HG03565 (cell line): Measurements from ENCODE around the gene PRRC1.
"Not testable (repeated sequence)": the region's sequence is repeated elsewhere in the genome, so short reads cannot be mapped to it uniquely, and the experiment has no call there.

Experiments used
- ATAC-seq: cut with Tn5 transposase; IDR thresholded peaks from one replicate; pipeline ENCODE4 v1.9.1; 2021; ENCODE audit warnings: mild to moderate bottlenecking, moderate library complexity; ENCODE audit not compliant: unreplicated experiment

The PRRC1 gene

DNA sequence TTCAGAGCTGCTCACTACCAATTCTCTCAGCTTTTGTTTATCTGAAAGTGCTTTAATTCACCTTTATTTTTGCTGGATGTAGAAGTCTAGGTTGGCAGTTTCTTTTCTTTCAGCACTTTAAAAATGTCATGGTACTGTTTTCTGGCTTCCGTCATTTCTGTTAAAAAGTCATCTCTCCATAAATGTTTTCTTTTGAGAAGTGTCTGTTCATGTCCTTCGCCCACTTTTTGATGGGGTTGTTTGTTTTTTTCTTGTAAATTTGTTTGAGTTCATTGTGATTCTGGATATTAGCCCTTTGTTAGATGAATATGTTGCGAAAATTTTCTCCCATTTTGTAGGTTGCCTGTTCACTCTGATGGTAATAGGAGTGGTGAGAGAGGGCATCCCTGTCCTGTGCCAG, 23.1 kb downstream of the PRRC1 start:
- ATAC-seq, result not testable (repeated sequence)

DNA sequence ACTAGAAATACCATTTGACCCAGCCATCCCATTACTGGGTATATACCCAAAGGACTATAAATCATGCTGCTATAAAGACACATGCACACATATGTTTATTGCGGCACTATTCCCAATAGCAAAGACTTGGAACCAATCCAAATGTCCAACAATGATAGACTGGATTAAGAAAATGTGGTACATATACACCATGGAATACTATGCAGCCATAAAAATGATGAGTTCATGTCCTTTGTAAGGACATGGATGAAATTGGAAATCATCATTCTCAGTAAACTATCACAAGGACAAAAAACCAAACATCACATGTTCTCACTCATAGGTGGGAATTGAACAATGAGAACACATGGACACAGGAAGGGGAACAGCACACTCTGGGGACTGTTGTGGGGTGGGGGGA, 27.8 kb downstream of the PRRC1 start:
- not testable (repeated sequence) for ATAC-seq

DNA sequence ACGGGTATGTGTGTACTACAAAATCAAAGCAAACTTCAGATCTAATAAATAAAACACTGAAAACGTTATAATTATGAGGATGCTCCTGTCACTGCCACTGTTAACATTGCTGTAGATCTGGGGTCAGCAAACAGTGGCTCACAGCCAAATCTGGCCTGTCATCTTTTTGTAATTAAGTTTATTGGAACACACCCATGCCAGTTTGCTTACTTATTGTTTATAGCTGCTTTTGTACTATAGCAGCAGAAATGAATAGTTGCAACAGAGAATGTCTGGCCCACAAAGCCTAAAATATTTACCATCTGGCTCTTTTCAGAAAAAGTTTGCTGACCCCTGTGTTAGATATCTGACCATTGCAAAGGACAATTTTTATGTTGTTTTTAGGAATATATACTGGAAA, 32.1 kb downstream of the PRRC1 start:
- ATAC-seq, result no peak

DNA sequence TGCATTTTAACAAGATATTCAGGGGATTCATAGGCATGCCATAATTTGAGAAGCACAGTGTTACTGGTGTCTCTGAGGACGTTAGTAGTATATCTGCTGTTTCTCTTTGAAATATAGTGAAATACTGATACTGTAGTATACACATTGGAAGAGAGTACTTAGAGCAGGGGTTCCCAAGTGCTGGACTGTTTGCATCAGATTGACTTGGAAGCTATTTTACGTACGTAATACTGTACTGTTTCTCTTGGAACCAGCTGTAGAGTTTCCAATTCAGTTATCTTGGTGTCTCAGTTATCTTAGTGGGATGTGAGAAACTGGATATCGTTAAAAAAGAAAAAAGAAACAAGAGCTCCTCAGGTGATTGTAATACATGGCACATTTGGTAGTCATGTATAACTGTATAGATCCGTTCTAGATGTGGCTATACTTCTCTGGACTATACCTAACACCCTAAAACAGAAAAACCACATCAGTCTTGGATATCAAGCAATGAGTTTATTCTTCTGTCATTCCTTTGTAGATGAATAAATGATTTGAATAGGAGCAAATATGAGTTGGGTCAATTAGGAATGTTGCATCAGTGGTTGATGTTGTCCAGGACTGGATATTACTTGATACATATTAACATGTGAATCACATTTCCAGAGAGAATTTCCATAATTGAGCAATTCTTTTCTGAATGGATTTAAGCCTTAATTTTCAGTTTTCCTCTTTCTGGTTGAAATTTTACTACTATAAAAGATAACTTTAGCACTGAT, 33.4 kb downstream of the PRRC1 start:
- ATAC-seq, result no peak

DNA sequence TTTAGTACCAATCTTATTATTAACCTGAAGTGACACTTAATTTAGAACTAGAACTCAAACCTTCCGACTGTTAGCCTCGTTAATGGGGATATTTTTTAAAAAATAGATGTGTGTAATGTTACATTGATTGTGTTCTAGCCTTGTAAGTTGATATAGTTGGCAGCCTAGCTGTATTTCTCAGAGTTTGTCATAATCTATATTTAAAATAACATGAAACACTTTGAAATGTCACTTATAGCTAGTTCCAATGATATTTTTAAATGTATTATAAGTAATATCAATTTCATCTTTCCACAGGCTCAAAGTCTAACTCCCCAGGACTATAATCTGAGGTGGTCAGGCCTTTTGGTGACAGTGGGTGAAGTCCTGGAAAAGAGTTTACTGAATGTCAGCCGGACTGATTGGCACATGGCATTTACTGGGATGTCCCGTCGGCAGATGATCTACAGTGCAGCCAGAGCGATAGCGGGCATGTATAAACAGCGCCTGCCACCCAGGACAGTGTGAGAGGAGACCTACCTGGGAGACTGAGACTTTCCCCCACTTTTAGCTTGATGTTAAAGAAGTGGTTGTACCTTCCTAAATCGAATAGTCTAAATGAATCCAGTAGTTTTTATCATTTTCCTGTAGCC, 34.1 kb downstream of the PRRC1 start:
- no peak for ATAC-seq

DNA sequence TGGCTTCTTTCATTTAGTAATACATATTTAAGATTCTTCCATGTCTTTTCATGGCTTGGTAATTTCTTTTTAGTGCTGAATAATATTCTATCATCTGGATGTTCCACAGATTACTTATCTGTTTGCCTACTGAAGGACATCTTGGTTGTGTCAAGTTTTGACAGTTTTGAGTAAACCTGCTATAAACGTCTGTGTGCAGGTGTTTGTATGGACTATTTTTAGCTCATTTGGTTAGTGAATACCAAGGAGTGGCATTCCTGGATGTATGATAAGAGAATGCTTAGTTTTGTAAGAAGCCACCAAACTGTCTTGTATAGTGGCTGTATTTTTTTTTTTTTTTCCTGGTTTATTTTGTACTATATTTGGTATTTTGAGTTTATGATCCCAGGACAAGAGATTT, 38.4 kb downstream of the PRRC1 start:
- ATAC-seq, result no peak

DNA sequence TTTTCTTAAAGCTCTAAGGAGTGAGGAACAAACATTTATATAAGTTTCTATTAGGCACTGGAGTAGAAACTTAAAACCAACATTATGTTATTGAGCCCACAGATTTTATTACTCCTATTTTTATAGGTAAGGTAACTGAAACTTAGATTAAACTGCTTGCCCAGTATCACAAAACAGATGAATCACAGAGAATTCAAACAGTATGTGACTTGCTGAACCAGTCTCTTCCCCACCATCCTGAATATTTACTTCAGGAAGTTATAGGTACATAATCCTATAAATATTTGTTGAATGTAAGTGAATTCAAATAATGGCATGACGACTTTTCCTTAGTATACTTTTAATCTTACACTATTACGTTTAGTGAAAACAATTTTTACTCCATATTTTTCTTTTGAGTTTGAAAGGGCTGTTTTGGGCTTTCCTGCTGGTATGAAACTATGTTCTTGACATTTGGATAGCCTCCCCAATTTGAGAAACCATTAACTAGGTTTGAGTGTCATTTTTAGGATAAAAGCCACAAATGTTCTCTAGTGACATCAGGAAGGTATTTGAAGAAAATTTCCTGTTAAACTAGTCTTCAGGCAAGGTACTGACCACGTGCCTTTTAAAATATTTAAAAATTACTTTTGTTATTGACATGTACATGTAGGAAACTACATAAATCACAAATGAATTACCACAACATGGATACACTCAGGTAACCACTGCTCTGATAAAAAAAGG, 39.3 kb downstream of the PRRC1 start:
- no peak for ATAC-seq

DNA sequence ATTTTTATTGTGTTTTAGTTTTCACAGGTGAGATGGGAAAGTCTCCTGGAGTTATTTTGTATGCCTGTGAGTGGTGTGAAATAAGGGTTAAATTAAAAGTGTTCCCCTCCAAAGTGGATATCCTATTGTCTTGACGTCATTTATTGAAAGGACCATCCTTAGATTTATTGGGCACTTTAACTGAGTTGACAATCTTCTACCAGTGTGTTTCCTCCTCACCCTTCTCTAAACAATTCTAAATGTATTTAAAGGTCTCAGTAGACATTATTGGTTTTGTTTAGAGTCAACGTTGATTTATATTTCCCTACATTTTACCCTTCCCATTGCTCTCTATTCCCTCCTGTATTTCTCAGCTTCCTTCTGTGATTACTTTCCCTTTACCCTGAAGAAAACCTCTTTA, 40.8 kb downstream of the PRRC1 start:
- ATAC-seq, result no peak

DNA sequence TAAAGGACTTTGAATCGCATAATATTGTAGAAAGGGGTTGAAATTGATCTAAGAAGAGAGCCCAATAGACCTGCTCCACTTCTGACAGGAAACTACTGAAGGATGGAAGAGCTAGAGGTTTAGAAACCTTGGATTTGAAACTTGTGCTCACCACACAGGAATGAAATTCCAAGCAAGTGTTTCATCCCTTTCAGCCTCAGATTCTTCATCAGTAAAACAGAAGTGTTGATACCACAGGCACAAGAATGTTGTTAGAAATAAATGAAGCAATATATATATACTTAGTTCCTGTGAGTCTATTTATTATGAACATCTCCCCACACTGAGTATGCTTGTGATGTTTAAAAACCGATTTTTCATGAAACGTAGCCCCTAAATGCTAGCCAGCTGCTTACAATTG, 43.8 kb downstream of the PRRC1 start:
- no peak for ATAC-seq

DNA sequence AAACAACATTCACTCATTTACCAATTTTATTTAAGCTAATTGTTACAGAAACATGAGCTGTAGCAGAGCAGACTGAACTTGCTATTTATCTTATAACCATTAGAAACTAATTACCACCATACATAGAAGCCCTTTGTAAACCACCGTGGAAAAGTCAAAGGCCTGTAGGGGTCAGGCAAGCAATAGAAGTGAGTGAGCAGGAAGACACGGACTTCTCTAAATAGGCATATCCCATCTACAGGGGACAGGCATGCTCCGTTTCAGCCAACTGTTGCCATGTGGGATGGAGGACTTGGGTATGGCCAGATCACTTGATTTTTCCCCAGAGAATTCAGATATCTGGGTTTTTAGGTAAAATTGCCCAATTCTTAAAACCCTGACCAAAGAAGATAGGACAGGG, 44.8 kb downstream of the PRRC1 start:
- no peak for ATAC-seq

DNA sequence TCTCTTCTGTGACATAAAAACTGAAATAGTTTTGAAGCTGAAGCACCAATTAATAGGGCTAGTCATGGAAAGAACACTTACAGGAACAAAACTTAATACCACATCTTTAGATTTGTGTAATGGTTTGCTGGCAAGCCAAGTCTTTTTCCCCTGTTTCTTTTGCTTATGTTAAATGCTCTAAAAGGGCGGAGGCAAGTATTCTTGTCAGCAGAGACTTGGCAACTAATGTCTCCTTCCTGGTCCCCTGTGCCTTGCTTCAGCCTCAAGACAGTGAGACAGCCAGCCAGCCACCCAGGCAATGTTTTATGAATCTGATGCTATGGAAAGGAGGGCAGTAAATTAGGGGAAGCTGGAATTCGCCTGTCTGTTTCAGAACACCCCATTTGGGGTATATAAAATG, 45.7 kb downstream of the PRRC1 start:
- no peak for ATAC-seq

DNA sequence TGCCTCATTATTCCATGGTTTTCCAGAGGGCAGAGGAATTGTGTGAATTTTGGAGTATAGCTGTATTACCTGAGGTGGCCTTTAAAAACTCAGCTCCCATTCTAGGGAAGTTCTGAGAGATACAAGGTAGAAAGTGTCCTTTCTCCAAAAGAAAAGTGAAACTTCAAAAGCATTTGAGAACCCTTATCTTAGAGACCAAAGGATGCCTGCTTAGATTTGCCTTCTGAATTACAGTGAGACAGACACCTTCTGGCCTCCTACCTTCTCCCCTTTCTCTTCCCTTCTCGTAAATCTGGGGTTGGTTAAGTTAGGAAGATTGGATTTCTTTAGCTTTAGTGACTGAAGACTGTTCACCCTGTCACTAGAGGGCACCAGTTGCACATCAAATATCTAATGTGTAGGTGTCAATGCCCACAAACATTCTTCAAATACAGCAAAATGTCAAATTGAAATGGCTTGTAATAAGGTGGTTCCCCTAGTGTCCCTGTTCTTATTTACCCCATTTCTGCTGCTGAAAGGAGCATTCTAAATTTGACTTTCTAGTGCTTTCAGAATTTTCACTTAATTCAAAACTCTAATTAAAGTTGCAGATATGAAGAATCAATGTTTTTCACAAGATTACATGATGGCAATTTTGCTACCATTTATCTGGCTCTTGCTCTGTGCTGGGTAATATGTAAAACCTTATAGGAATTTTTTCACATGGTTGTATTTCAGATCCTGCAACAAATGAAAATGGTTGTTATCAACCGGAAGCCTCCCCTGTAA, 46.7 kb downstream of the PRRC1 start:
- ATAC-seq, result peak; percentile 51

DNA sequence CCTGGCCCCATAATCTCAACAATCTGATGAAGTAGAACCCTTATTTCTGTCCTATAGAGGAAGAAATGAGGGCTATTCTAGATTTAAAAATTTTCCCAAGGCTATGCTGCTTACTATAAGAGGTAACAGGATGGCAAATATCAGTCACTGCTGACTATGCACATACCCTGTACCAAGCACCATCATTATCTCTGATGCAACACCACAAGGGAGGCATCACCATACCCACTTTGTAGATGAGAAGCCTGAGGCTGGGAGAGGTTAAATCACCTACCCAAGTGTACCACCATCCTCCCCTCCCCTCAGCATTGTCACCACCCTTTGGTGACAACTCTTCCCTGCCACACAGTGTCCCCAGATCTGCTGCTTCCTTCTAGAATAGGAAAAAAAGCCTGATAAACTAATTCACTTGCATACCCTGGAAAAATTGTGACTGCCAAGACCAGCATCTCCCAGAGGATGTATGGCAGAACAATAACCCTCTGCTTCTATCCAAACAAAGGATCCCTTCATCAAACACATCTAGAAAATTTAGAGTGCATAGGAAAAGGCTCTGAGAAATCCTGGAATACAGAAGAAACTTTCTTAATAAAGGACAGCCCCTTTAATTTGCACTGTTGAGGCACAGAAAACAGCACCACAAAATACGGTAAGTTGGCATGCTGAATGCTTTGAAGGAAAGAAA, 48.3 kb downstream of the PRRC1 start:
- ATAC-seq, result no peak

DNA sequence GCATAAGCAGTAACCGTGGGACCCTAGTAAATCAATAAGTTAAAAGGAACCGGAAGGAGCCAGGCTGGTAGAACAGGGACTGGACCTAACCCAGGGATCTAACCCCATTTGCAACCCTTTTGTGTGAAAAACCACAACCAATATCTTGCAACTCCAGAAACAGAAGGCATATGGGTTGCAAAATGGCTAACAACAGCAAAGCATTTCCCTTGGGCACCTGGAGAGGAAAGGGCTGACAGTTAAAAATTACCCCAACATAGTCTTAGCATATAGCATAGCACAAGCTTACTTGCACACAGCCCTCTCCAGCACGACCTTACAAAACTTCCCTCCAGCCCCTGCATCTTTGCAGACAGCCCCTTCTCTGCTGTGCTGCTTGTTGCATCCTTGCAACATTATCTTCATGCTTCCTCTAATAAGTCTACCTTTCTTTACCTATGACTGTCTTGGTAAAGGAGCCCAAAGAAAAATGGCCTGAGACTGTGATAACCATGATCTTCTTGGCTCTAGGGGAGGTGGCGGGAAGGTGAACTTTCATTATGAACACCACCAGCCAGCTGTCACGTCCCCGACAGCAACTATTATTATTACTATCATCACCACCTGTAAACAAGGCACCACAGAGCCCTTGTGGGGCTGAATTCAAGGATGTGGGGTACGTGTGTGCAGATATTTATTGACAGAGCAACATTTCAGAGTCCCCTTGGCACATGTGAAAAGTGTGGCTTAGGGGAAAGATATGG, 49.8 kb downstream of the PRRC1 start:
- ATAC-seq, result peak; percentile 70

DNA sequence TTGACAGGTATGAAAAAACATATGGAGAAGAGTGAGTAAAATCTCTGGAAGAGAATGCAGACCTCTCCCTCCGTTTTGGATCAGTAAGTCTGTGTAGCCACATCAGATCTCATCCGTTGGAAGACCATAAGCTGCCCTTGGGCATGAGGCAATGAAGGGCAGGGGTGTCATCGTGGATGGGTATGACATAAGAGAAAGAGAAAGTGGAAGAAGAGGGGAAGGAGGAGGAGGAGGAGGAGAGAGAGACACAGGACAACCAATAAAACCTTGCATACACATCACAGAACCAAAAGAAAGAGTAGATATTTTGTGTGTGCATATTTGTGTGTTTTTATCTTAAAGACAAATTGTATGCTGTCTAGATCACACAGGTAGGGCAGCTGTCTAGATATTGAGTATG, 50.7 kb downstream of the PRRC1 start:
- ATAC-seq, result no peak

DNA sequence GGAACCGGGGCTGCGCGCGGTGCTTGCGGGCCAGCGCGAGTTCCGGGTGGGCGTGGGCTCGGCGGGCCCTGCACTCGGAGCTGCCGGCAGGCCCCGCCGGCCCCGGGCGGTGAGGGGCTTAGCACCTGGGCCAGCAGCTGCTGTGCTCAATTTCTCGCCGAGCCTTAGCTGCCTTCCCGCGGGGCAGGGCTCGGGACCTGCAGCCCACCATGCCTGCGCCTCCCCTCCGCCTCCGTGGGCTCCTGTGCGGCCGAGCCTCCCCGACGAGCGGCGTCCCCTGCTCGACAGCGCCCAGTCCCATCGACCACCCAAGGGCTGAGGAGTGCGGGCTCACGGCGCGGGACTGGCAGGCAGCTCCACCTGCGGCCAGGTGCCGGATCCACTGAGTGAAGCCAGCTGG, 52.0 kb downstream of the PRRC1 start:
- not testable (repeated sequence) for ATAC-seq

DNA sequence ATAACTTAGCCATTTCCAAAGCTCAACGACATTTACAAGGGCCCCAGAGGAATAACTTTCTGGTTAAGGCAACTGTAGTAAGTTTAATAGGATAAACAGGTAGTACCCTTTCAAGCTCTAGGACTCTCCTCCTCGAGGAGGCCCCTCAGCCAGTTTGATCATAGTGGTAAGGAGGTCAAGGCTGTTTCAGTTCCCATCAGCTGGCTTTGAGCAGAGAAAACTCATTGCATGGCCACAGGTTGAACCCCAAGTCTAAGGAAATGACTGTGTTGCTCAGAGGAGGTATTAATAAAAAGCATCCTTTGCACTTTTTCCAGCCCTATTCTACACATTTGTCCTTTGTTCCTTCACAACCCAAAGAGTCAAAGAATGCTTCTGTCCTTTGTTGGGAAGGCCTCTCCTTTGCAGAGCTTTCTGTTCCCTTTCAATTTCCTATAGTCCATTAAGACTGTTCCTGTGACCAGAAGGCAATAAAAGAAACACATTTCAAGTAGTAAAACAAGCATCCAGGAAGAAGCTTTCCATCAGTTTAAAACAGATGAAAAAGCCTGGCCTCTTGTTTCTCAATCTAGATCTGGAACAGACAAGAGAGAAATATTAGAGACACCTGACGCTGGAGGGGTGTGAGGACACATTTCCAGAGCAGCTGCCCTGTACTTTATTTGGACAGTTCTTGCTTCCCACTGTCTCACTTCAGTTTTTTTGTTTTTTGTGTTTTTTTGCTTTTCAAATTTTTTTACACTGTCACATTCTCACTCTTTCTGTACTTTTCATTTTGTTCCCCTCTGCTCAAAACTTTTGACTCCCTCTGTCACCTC, 54.1 kb downstream of the PRRC1 start:
- peak; percentile 67 for ATAC-seq

DNA sequence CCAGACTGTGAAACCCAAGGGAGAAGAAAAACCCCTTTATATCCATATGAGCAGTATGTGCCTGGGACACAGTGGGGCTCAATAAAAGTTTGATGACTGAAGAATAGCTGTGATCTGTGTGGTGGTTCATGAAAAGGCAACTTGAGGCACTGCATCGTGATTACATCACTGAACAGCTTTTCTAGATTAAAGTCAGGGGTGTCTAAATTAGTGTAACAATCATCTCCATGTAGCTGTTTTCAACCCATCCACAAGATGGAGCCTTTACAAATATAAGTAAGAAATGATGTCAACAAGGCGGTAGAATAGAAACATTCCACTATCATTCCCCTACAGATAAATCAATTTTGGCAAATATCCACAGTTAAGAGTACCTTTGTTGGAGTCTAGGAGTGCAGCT, 55.5 kb downstream of the PRRC1 start:
- ATAC-seq, result no peak
